ENCODE measurements around the gene F13A1.

The F13A1 gene

DNA sequence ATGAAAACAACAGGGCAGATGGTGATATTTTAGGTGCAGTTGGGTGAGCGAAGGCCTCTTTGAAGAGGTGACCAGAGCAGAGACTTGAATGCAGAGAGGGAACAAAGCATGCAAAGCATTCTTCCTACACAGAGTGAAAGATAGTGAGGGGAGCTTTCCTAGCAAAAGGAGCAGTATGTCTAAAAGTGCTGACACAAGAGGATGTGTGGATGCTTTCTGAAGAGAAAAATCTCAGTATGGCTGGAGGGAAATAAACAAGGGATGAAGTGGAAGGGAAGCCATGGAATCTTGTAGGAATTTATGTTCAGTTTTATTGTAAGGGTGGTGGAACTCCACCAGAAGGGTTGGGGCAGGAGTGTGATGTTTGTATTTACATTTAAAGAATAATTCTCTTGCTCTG lies 128.6 kb downstream of the F13A1 start:
- H3K27ac ChIP-seq (ENCODE audit: extremely low read depth, low read depth, low read length) = no peak overlapping the region
- H3K9me3 ChIP-seq (ENCODE audit: control insufficient read depth, insufficient read depth, low read depth, low read length) = no peaks in the 10 kb centered on the region
- TF ChIP-seq ZNF37A (tag by site-specific recombination; IDR thresholded peaks at IDR 0.05) = no peak
- TF ChIP-seq, protein P1, sequence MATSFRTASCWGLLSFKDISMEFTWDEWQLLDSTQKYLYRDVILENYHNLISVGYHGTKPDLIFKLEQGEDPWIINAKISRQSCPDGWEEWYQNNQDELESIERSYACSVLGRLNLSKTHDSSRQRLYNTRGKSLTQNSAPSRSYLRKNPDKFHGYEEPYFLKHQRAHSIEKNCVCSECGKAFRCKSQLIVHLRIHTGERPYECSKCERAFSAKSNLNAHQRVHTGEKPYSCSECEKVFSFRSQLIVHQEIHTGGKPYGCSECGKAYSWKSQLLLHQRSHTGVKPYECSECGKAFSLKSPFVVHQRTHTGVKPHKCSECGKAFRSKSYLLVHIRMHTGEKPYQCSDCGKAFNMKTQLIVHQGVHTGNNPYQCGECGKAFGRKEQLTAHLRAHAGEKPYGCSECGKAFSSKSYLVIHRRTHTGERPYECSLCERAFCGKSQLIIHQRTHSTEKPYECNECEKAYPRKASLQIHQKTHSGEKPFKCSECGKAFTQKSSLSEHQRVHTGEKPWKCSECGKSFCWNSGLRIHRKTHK (tag by site-specific recombination; IDR thresholded peaks at IDR 0.05) = no peak
- no peak for TF ChIP-seq ZNF48 (tag by site-specific recombination; IDR thresholded peaks at IDR 0.05)
- TF ChIP-seq, protein P2, sequence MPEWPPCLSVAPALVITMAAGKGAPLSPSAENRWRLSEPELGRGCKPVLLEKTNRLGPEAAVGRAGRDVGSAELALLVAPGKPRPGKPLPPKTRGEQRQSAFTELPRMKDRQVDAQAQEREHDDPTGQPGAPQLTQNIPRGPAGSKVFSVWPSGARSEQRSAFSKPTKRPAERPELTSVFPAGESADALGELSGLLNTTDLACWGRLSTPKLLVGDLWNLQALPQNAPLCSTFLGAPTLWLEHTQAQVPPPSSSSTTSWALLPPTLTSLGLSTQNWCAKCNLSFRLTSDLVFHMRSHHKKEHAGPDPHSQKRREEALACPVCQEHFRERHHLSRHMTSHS (tag by site-specific recombination; IDR thresholded peaks at IDR 0.05) = no peak
- TF ChIP-seq ZNF561 (tag by site-specific recombination; IDR thresholded peaks at IDR 0.05; ENCODE audit: borderline replicate concordance) = no peak
- TF ChIP-seq, protein P3, sequence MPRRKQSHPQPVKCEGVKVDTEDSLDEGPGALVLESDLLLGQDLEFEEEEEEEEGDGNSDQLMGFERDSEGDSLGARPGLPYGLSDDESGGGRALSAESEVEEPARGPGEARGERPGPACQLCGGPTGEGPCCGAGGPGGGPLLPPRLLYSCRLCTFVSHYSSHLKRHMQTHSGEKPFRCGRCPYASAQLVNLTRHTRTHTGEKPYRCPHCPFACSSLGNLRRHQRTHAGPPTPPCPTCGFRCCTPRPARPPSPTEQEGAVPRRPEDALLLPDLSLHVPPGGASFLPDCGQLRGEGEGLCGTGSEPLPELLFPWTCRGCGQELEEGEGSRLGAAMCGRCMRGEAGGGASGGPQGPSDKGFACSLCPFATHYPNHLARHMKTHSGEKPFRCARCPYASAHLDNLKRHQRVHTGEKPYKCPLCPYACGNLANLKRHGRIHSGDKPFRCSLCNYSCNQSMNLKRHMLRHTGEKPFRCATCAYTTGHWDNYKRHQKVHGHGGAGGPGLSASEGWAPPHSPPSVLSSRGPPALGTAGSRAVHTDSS (tag by site-specific recombination; IDR thresholded peaks at IDR 0.05) = no peak
- TF ChIP-seq HOXA7 (CRISPR knock-in tag; IDR thresholded peaks at IDR 0.05; ENCODE audit: borderline replicate concordance) = no peak
- no peak for TF ChIP-seq ZNF266 (tag by site-specific recombination; IDR thresholded peaks at IDR 0.05; ENCODE audit: low read depth)
- no peak for TF ChIP-seq ZNF701 (tag by site-specific recombination; IDR thresholded peaks at IDR 0.05)
- no peak for TF ChIP-seq ZNF558 (tag by site-specific recombination; IDR thresholded peaks at IDR 0.05)
- TF ChIP-seq KLF16 (tag by site-specific recombination; IDR thresholded peaks at IDR 0.05) = no peak
- ChIA-PET CTCF (interaction anchor here (0.6 to 0.8 kb wide), 3 partner anchors 12 to 581 kb away, joined by 3 to 5 read pairs (median 3); no protein-coding TSS in a partner anchor), POLR2A (no interaction called here)
- H3K4me3 ChIP-seq (ENCODE audit: low read depth, low read length) = no peak overlapping the region
- H3K36me3 ChIP-seq (ENCODE audit: control insufficient read depth in 2 of 2, insufficient read depth in 1 of 2, low read length in 2 of 2) = no peaks in the 10 kb centered on the region
- H3K4me1 ChIP-seq (ENCODE audit: control insufficient read depth, insufficient read depth, low read length) = no peaks in the 10 kb centered on the region

DNA sequence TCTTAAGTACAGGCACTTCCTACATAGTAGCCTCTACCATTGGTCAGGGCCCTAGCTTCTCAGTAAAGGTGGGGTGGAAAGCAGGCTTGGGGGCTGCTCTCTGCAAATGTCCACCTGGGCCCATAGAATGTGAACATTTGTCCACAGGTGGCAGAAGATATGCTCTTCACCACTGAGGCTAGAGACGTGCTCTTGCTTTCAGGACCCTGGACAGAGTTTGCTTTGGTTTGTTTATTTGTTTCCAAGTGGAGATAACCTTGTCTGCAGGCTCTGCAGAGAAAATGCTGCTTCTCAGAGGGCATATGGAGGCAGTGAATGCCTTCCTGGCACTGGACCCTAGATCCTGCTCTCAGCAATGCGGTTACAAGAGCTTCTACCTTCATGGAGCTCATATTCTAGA lies 129.0 kb downstream of the F13A1 start:
- Histone ChIP-seq H3K9me3 (ENCODE audit: control insufficient read depth, insufficient read depth, low read depth, low read length) (no peaks in the 10 kb centered on the region), H3K4me3 (ENCODE audit: low read depth, low read length) (no peak overlapping the region), H3K27ac (ENCODE audit: extremely low read depth, low read depth, low read length) (no peak overlapping the region), H3K36me3 (ENCODE audit: control insufficient read depth in 2 of 2, insufficient read depth in 1 of 2, low read length in 2 of 2) (no peaks in the 10 kb centered on the region), H3K4me1 (ENCODE audit: control insufficient read depth, insufficient read depth, low read length) (no peaks in the 10 kb centered on the region)
- TF ChIP-seq, protein P4, sequence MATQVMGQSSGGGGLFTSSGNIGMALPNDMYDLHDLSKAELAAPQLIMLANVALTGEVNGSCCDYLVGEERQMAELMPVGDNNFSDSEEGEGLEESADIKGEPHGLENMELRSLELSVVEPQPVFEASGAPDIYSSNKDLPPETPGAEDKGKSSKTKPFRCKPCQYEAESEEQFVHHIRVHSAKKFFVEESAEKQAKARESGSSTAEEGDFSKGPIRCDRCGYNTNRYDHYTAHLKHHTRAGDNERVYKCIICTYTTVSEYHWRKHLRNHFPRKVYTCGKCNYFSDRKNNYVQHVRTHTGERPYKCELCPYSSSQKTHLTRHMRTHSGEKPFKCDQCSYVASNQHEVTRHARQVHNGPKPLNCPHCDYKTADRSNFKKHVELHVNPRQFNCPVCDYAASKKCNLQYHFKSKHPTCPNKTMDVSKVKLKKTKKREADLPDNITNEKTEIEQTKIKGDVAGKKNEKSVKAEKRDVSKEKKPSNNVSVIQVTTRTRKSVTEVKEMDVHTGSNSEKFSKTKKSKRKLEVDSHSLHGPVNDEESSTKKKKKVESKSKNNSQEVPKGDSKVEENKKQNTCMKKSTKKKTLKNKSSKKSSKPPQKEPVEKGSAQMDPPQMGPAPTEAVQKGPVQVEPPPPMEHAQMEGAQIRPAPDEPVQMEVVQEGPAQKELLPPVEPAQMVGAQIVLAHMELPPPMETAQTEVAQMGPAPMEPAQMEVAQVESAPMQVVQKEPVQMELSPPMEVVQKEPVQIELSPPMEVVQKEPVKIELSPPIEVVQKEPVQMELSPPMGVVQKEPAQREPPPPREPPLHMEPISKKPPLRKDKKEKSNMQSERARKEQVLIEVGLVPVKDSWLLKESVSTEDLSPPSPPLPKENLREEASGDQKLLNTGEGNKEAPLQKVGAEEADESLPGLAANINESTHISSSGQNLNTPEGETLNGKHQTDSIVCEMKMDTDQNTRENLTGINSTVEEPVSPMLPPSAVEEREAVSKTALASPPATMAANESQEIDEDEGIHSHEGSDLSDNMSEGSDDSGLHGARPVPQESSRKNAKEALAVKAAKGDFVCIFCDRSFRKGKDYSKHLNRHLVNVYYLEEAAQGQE (tag by site-specific recombination; IDR thresholded peaks at IDR 0.05) = peak; percentile 90
- TF ChIP-seq, protein P3 (tag by site-specific recombination; IDR thresholded peaks at IDR 0.05) = no peak
- TF ChIP-seq WT1 (tag by site-specific recombination; IDR thresholded peaks at IDR 0.05) = no peak
- TF ChIP-seq, protein P5, sequence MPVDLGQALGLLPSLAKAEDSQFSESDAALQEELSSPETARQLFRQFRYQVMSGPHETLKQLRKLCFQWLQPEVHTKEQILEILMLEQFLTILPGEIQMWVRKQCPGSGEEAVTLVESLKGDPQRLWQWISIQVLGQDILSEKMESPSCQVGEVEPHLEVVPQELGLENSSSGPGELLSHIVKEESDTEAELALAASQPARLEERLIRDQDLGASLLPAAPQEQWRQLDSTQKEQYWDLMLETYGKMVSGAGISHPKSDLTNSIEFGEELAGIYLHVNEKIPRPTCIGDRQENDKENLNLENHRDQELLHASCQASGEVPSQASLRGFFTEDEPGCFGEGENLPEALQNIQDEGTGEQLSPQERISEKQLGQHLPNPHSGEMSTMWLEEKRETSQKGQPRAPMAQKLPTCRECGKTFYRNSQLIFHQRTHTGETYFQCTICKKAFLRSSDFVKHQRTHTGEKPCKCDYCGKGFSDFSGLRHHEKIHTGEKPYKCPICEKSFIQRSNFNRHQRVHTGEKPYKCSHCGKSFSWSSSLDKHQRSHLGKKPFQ (tag by site-specific recombination; IDR thresholded peaks at IDR 0.05) = no peak
- TF ChIP-seq ZNF335 (tag by site-specific recombination; conservative IDR thresholded peaks at IDR 0.05) = no peak
- POLR2A ChIA-PET = no interaction called here
- CTCF ChIA-PET = interaction anchor here (0.8 kb wide), 1 partner anchor 12 kb away, joined by 3 read pairs; no protein-coding TSS in a partner anchor
